GM12891 (cell line): ENCODE data around the gene FAM181A.

ENCODE experiments used
- DNase-seq: peaks from one replicate; pipeline ENCODE4 v3.0.0; 2011; ENCODE audit warnings: low spot score; ENCODE audit not compliant: insufficient read length
- FAIRE-seq: peaks from 2 replicates; lab custom pipeline; 2011; peaks lifted over from hg19 to GRCh38; lab: Jason Lieb, UNC
- PAX5 ChIP-seq: IDR thresholded peaks from 2 replicates; pipeline ENCODE4 v1.6.1; 2011; ENCODE audit warnings: low read length, moderate library complexity, mild to moderate bottlenecking; ENCODE audit not compliant: insufficient read depth, severe bottlenecking
- POLR2A ChIP-seq: IDR thresholded peaks from 2 replicates; pipeline ENCODE4 v1.6.1; 2011; ENCODE audit warnings: low read depth, low read length, control low read depth
- POLR2AphosphoS5 ChIP-seq: IDR thresholded peaks from 2 replicates; pipeline ENCODE4 v1.6.1; 2011; ENCODE audit warnings: low read depth, low read length, control low read depth
- POU2F2 ChIP-seq: IDR thresholded peaks from 2 replicates; pipeline ENCODE4 v1.6.1; 2011; ENCODE audit warnings: low read depth, mild to moderate bottlenecking, control low read depth, low read length, moderate library complexity
- SPI1 ChIP-seq: IDR thresholded peaks from 2 replicates; pipeline ENCODE4 v1.6.1; 2011; ENCODE audit warnings: low read depth, low read length, control low read depth
- TAF1 ChIP-seq: IDR thresholded peaks from 2 replicates; pipeline ENCODE4 v1.6.1; 2011; ENCODE audit warnings: low read depth, low read length, control low read depth

The FAM181A gene

DNA sequence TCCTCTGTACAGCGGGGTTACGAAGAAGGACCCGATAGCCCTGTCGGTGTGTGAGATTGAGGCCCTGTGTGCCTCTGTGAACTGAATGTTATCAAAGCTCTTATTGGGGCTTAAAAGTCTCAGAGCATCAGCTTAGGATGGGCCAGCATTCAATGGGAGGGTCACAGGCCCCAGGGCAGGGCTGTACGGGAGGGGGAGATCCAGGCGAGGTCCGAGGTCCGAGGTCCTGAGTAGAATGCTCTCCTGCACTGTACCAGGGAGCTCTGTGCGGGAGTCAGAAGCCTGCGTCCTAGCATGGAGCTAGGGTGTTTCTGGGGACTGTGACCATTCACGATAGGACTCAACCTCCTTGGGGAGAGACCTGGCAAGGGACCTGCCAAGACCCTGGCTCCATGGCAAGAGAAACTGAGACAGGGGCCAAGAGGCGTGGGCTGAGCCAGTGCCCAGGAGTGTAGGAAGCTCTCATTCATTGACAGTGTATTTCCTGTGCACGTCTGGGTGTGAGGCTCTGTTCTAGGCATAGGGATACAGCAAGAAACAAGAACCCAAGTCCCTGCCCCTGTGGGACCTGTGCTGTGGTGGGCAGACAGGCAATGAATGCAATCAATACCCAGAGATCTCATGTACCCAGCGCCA is 12.0 kb upstream of the FAM181A start:
- TF ChIP-seq TAF1 (no peak), PAX5 (no peak), POLR2AphosphoS5 (no peak), POU2F2 (no peak), SPI1 (no peak), POLR2A (no peak)
- DNase-seq (no peak), FAIRE-seq (no peak)

GRCh38 chr14:93915800-93916199 is 11.3 kb upstream of the FAM181A start:
- TF ChIP-seq POU2F2 (no peak), POLR2AphosphoS5 (no peak), PAX5 (no peak), SPI1 (no peak), POLR2A (no peak), TAF1 (no peak)
- DNase-seq (no peak), FAIRE-seq (no peak)

- FAIRE-seq (no peak), DNase-seq (no peak)
- TF ChIP-seq TAF1 (no peak), POLR2A (no peak), PAX5 (no peak), POU2F2 (no peak), POLR2AphosphoS5 (no peak)
These were observed 10.6 kb upstream of the FAM181A start for GRCh38 chr14:93916498-93916897.

DNA sequence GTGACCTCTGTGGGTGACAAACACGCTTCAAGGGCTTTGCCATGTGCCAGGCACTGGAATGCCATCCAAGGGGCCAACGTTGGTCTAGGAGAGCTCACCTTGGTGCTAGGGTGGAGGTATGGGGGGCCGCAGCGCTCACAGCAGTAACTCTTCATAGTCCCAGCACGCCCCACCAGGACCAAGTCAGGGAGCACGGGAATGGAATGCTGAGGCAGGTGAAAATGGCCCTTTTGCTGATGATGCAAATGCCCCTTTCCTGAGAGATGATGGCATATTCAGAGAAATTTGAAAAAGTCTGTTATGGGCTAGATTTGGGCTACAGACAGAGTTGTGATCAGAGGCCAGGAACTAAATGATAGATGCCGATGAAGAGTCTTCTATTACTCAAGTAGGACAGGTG is 10.0 kb upstream of the FAM181A start:
- no peak for TF ChIP-seq PAX5
- TF ChIP-seq TAF1: no peak
- TF ChIP-seq POLR2A: no peak
- no peak for TF ChIP-seq POLR2AphosphoS5
- TF ChIP-seq POU2F2: no peak
- no peak for TF ChIP-seq SPI1
- DNase-seq (no peak), FAIRE-seq (no peak)

DNA sequence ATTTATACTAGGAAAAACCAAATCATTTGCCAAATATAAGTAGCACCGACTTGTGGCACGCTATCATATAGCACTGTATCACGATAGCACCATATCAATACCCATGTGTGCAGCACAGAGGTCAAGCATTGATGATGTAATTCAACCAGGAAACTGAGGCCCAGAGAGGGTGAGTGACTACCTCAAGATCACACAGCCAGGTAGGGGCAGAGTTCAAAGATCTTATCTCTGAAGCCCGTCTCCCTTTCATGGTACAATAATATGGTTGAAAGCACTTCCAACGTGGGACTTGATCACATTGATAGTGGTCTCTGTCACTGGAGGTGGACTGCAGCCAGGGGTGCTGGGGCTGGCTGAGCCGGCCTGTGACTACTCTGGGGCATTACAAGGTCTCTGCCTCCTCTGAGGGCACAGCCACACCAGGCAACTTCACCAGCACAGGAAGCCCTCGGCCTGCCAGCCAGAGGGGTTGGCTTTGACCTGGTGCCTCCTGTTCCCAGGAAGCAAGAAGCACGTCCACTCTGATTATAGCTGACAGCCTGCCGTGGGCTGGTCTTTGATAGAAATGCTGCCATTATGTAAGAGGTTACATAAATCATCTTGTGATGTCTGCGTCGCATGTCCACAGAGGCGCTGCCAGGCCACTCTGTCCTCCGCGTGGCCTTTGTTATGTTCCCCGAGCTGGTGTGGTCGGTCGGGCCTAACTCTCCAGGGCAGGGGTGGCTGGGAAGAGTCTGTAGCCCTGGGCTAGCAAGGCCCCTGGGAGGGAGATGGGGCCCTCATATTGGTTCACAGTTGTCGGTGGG is 5.9 kb upstream of the FAM181A start:
- TF ChIP-seq POLR2AphosphoS5 (no peak), POLR2A (no peak), PAX5 (no peak), SPI1 (no peak), POU2F2 (no peak), TAF1 (no peak)
- FAIRE-seq: no peak
- DNase-seq: no peak

DNA sequence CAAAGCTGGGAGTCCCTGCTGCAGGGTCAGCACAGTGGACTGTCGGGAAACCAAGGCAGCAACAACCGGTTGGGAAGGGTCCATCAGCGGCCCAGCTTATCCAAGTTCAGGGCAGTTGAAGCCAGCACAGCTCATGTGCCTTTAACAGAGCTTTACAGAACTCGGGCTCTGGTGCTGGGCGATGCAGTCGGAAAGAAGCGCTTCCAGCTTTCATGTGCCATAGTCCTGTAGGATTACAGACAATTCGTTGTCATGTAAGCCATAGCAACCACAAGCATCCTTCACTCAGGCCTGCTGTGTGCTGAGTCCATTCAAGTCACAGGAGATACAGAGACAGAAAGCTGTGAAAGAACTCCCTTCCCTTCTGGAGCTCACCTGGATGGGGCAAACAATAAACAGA is 3.5 kb upstream of the FAM181A start:
- FAIRE-seq (no peak), DNase-seq (no peak)
- TF ChIP-seq SPI1: no peak
- no peak for TF ChIP-seq TAF1
- no peak for TF ChIP-seq POLR2A
- no peak for TF ChIP-seq POU2F2
- no peak for TF ChIP-seq PAX5
- no peak for TF ChIP-seq POLR2AphosphoS5

GRCh38 chr14:93924592-93925355 is 2.4 kb upstream of the FAM181A start:
- DNase-seq: no peak
- TF ChIP-seq PAX5 (no peak), POLR2AphosphoS5 (no peak), POU2F2 (no peak), TAF1 (no peak), POLR2A (no peak), SPI1 (no peak)
- no peak for FAIRE-seq

GRCh38 chr14:93925374-93925895 is 1.7 kb upstream of the FAM181A start:
- no peak for DNase-seq
- no peak for TF ChIP-seq PAX5
- TF ChIP-seq POLR2A: no peak
- TF ChIP-seq POLR2AphosphoS5: no peak
- TF ChIP-seq SPI1: no peak
- TF ChIP-seq POU2F2: no peak
- no peak for TF ChIP-seq TAF1
- FAIRE-seq: no peak

- no peak for TF ChIP-seq POLR2A
- FAIRE-seq: no peak
These were observed 785 bp upstream of the FAM181A start for GRCh38 chr14:93926245-93926872.

More at GRCh38 chr14:93926245-93926872, 785 bp upstream of the FAM181A start:
- DNase-seq: no peak
